ENCODE results near the gene RAX2.

The RAX2 gene

GRCh38 chr19:3771000-3771905 lies 775 bp downstream of the RAX2 start:
- no peak for DNase-seq (ENCODE audit: low read depth)
- H3K4me3 ChIP-seq (ENCODE audit: low read depth, low read length), result no peak overlapping the region

GRCh38 chr19:3770136-3770999 lies 1.7 kb downstream of the RAX2 start:
- TF ChIP-seq, protein P1, sequence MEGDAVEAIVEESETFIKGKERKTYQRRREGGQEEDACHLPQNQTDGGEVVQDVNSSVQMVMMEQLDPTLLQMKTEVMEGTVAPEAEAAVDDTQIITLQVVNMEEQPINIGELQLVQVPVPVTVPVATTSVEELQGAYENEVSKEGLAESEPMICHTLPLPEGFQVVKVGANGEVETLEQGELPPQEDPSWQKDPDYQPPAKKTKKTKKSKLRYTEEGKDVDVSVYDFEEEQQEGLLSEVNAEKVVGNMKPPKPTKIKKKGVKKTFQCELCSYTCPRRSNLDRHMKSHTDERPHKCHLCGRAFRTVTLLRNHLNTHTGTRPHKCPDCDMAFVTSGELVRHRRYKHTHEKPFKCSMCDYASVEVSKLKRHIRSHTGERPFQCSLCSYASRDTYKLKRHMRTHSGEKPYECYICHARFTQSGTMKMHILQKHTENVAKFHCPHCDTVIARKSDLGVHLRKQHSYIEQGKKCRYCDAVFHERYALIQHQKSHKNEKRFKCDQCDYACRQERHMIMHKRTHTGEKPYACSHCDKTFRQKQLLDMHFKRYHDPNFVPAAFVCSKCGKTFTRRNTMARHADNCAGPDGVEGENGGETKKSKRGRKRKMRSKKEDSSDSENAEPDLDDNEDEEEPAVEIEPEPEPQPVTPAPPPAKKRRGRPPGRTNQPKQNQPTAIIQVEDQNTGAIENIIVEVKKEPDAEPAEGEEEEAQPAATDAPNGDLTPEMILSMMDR (IDR thresholded peaks at IDR 0.05; ENCODE audit: low read depth, low read length, missing control alignments), result no peak
- no peak overlapping the region for H3K4me3 ChIP-seq (ENCODE audit: low read depth, low read length)
- DNase-seq (ENCODE audit: low read depth), result no peak

More at GRCh38 chr19:3771000-3771905, 775 bp downstream of the RAX2 start:
- TF ChIP-seq, protein P1 (IDR thresholded peaks at IDR 0.05; ENCODE audit: low read depth, low read length, missing control alignments), result no peak

GRCh38 chr19:3769494-3769893 lies 2.5 kb downstream of the RAX2 start:
- TF ChIP-seq, protein P1 (IDR thresholded peaks at IDR 0.05; ENCODE audit: low read depth, low read length, missing control alignments), result no peak
- no peak for DNase-seq (ENCODE audit: low read depth)
- H3K4me3 ChIP-seq (ENCODE audit: low read depth, low read length), result no peak overlapping the region

DNA sequence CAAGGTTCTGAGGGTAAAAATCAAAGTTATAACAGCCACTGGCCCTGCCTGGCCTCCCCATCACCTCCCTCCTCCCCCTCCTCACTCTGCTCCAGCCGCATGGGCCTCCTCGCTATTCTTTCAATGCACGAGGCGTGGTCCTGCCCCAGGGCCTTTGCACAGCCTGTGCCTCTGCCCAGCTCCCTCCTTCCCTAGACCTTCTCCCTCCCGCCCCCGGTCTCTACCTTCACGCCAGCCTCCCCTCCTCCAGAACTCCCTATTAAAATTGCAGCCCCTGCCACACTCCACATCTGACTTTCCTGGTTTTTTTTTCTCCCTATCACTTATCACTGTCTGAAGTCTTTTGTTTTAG lies 3.3 kb downstream of the RAX2 start:
- no peak overlapping the region for H3K4me3 ChIP-seq (ENCODE audit: low read depth, low read length)
- no peak for DNase-seq (ENCODE audit: low read depth)
- TF ChIP-seq, protein P1 (IDR thresholded peaks at IDR 0.05; ENCODE audit: low read depth, low read length, missing control alignments), result no peak

DNA sequence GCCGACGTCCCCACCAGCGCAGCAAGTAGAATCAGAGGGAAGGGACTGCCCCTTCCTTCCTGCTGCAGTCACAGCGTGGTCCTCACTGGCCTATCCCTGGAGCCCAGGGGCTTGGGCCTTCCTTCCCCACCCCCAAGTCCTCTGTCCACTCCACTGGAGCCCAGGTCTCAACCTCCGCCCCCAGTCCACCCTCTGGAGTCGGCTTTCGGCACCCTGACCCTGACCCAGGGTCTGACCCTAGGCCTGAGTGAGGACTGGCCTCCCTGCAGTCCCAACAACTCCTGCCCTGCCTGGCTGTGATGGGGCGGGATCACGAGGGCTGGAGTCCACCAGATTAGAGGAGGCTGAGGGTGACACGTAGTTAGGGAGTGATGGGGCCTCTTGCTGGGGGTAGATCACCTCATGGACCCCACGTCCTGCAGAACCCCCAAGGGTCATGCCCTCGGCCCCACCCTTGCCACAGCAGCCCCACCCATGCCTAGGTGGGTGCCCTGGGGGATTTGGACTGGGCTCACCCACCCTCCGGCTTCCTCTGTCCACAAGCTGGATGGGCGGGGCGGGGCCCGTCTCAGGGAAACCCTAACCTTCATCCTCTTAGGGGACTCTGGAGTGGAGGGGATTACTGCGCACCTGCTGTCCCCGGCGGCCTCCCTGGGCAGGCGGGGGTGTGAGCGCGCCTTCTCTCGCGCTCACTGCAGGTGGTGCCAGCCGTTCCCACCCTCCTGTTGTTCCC lies 3.8 kb downstream of the RAX2 start:
- no peak overlapping the region for H3K4me3 ChIP-seq (ENCODE audit: low read depth, low read length)
- TF ChIP-seq, protein P1 (IDR thresholded peaks at IDR 0.05; ENCODE audit: low read depth, low read length, missing control alignments), result no peak
- DNase-seq (ENCODE audit: low read depth), result no peak

DNA sequence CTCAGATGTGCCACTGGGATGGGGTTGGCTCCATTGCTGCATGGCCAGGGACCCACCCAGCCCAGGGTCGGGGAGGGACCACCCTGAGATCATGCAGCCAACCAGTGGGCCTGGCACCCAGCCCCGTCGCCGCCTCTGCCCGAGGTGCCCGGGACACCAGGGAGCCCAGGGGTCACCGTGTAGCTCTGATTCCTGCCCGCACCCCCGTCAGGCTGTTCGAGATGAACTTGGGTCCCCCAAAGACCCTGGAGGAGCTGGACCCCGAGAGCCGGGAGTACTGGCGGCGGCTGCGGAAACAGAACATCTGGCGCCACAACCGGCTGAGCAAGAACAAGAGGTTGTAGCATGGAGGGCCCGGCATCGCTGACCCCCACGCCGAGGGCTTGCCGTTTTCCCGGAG lies 5.0 kb downstream of the RAX2 start:
- no peak overlapping the region for H3K4me3 ChIP-seq (ENCODE audit: low read depth, low read length)
- TF ChIP-seq, protein P1 (IDR thresholded peaks at IDR 0.05; ENCODE audit: low read depth, low read length, missing control alignments), result no peak
- DNase-seq (ENCODE audit: low read depth), result no peak

All from GM12864 (cell line).